Osteocyte (in vitro differentiated cells): ENCODE data around the gene PIK3C2G. TPM values are rescaled to one million over a fixed set of nuclear protein-coding genes. Genes with fewer than 3 reads are reported as not detected.
A peak's percentile ranks its signal among the peaks of the same experiment; 100 is the strongest.

Source experiments
- DNase-seq: peaks from one replicate; pipeline ENCODE4 v3.0.0; 2021; ENCODE audit warnings: mixed read lengths; ENCODE audit not compliant: unreplicated experiment; ENCODE audit errors: extremely low spot score
- H3K27ac Mint-ChIP-seq: one replicate; pipeline ENCODE4 v1.8.0; 2021; ENCODE audit warnings: mild to moderate bottlenecking, mixed read lengths; ENCODE audit not compliant: unreplicated experiment
- H3K27me3 Mint-ChIP-seq: one replicate; pipeline ENCODE4 v1.8.0; 2021; ENCODE audit warnings: mixed read lengths; ENCODE audit not compliant: unreplicated experiment
- H3K36me3 Mint-ChIP-seq: one replicate; pipeline ENCODE4 v1.8.0; 2021; ENCODE audit warnings: mixed read lengths; ENCODE audit not compliant: unreplicated experiment
- H3K4me1 Mint-ChIP-seq: one replicate; pipeline ENCODE4 v1.8.0; 2021; ENCODE audit warnings: mixed read lengths; ENCODE audit not compliant: unreplicated experiment
- H3K4me3 Mint-ChIP-seq: one replicate; pipeline ENCODE4 v1.8.0; 2021; ENCODE audit warnings: mild to moderate bottlenecking, moderate library complexity, mixed read lengths; ENCODE audit not compliant: unreplicated experiment
- H3K9me3 Mint-ChIP-seq: one replicate; pipeline ENCODE4 v1.8.0; 2021; ENCODE audit warnings: mixed read lengths; ENCODE audit not compliant: unreplicated experiment
- CTCF ChIP-seq: fragments of 200-600 bp; sonication (generic); IDR thresholded peaks from 2 replicates; pipeline ENCODE4 v1.5.0; 2021; ENCODE audit warnings: antibody characterized with exemption, mild to moderate bottlenecking, moderate library complexity
- total RNA-seq: library from RNA; stranded (reverse); gene quantifications from 2 replicates; pipeline ENCODE4 v1.2.1, GENCODE V29; 2021

The PIK3C2G gene
- total RNA-seq, 1 donor from 2014 or later = not detected

GRCh38 chr12:18313306-18313705 lies 52.0 kb downstream of the PIK3C2G start:
- H3K9me3 Mint-ChIP-seq = no peaks in the 10 kb centered on the region
- no peak for DNase-seq

GRCh38 chr12:18320036-18320617 lies 58.8 kb downstream of the PIK3C2G start:
- peak; percentile 64 for TF ChIP-seq CTCF
- Mint-ChIP-seq H3K4me3 (no peak overlapping the region), H3K27ac (no peak overlapping the region), H3K9me3 (no peaks in the 10 kb centered on the region), H3K27me3 (no peaks in the 10 kb centered on the region), H3K4me1 (peaks cover 14% of the 10 kb centered on the region), H3K36me3 (no peaks in the 10 kb centered on the region)
- DNase-seq = no peak

More at GRCh38 chr12:18313306-18313705, 52.0 kb downstream of the PIK3C2G start:
- Mint-ChIP-seq H3K36me3 (no peaks in the 10 kb centered on the region), H3K4me1 (no peaks in the 10 kb centered on the region), H3K4me3 (no peak overlapping the region), H3K27ac (no peak overlapping the region), H3K27me3 (no peaks in the 10 kb centered on the region)
- TF ChIP-seq CTCF = no peak

GRCh38 chr12:18320976-18321375 lies 59.7 kb downstream of the PIK3C2G start:
- DNase-seq = no peak
- Mint-ChIP-seq H3K9me3 (no peaks in the 10 kb centered on the region), H3K36me3 (no peaks in the 10 kb centered on the region), H3K4me3 (no peak overlapping the region), H3K27ac (no peak overlapping the region), H3K4me1 (peaks cover 14% of the 10 kb centered on the region), H3K27me3 (no peaks in the 10 kb centered on the region)
- no peak for TF ChIP-seq CTCF

GRCh38 chr12:18323159-18323558 lies 61.8 kb downstream of the PIK3C2G start:
- Mint-ChIP-seq H3K27ac (no peak overlapping the region), H3K4me1 (peaks cover 14% of the 10 kb centered on the region), H3K9me3 (no peaks in the 10 kb centered on the region), H3K27me3 (no peaks in the 10 kb centered on the region), H3K4me3 (no peak overlapping the region), H3K36me3 (no peaks in the 10 kb centered on the region)
- no peak for TF ChIP-seq CTCF
- no peak for DNase-seq

- DNase-seq = no peak
- H3K36me3 Mint-ChIP-seq = no peaks in the 10 kb centered on the region
- H3K4me1 Mint-ChIP-seq = no peaks in the 10 kb centered on the region
- no peaks in the 10 kb centered on the region for H3K9me3 Mint-ChIP-seq
- H3K4me3 Mint-ChIP-seq = no peak overlapping the region
- H3K27ac Mint-ChIP-seq = no peak overlapping the region
- TF ChIP-seq CTCF = no peak
- no peaks in the 10 kb centered on the region for H3K27me3 Mint-ChIP-seq
Observed at GRCh38 chr12:18327036-18327435, 65.7 kb downstream of the PIK3C2G start.
